Measurements from ENCODE around the gene ACVR1C. TPM values are rescaled to one million over a fixed set of nuclear protein-coding genes. Genes with fewer than 3 reads are reported as not detected.

Gene ACVR1C
- total RNA-seq: under 0.01 and 0.43 TPM in 2 replicates

- TF ChIP-seq CTCF (IDR thresholded peaks at IDR 0.05; ENCODE audit: insufficient read depth, low read depth, low read length): peak; percentile 54
- peak within 1 kb of the TSS; percentile 55 for H3K4me3 ChIP-seq (ENCODE audit: low read depth, low read length)
- peak; percentile 31 for DNase-seq (ENCODE audit: low read depth)
Measured at GRCh38 chr2:157628477-157629415, at the start of gene ACVR1C. Gene ACVR1C (minus strand): TSS chr2:157628864. CDS start chr2:157628644, 220 bp downstream.

GRCh38 chr2:157677941-157678340 lies 49.3 kb upstream of the ACVR1C start:
- no peak overlapping the region for H3K4me3 ChIP-seq (ENCODE audit: low read depth, low read length)
- DNase-seq (ENCODE audit: low read depth): no peak
- TF ChIP-seq CTCF (IDR thresholded peaks at IDR 0.05; ENCODE audit: insufficient read depth, low read depth, low read length): no peak

GRCh38 chr2:157672129-157672528 lies 43.5 kb upstream of the ACVR1C start:
- H3K4me3 ChIP-seq (ENCODE audit: low read depth, low read length): no peak overlapping the region
- DNase-seq (ENCODE audit: low read depth): no peak
- no peak for TF ChIP-seq CTCF (IDR thresholded peaks at IDR 0.05; ENCODE audit: insufficient read depth, low read depth, low read length)

GRCh38 chr2:157662401-157662800 lies 33.7 kb upstream of the ACVR1C start:
- no peak for TF ChIP-seq CTCF (IDR thresholded peaks at IDR 0.05; ENCODE audit: insufficient read depth, low read depth, low read length)
- H3K4me3 ChIP-seq (ENCODE audit: low read depth, low read length): no peak overlapping the region
- DNase-seq (ENCODE audit: low read depth): peak; percentile 3

GRCh38 chr2:157661776-157662175 lies 33.1 kb upstream of the ACVR1C start:
- DNase-seq (ENCODE audit: low read depth): no peak

GRCh38 chr2:157657858-157658257 lies 29.2 kb upstream of the ACVR1C start:
- H3K4me3 ChIP-seq (ENCODE audit: low read depth, low read length): no peak overlapping the region
- DNase-seq (ENCODE audit: low read depth): no peak
- no peak for TF ChIP-seq CTCF (IDR thresholded peaks at IDR 0.05; ENCODE audit: insufficient read depth, low read depth, low read length)

More at GRCh38 chr2:157661776-157662175, 33.1 kb upstream of the ACVR1C start:
- TF ChIP-seq CTCF (IDR thresholded peaks at IDR 0.05; ENCODE audit: insufficient read depth, low read depth, low read length): no peak
- H3K4me3 ChIP-seq (ENCODE audit: low read depth, low read length): no peak overlapping the region

Data from fibroblast of villous mesenchyme (primary cell).